ENCODE measurements around the gene SEZ6.
"Not testable (repeated sequence)": the region's sequence is repeated elsewhere in the genome, so short reads cannot be mapped to it uniquely, and the experiment has no call there.

SEZ6 gene

DNA sequence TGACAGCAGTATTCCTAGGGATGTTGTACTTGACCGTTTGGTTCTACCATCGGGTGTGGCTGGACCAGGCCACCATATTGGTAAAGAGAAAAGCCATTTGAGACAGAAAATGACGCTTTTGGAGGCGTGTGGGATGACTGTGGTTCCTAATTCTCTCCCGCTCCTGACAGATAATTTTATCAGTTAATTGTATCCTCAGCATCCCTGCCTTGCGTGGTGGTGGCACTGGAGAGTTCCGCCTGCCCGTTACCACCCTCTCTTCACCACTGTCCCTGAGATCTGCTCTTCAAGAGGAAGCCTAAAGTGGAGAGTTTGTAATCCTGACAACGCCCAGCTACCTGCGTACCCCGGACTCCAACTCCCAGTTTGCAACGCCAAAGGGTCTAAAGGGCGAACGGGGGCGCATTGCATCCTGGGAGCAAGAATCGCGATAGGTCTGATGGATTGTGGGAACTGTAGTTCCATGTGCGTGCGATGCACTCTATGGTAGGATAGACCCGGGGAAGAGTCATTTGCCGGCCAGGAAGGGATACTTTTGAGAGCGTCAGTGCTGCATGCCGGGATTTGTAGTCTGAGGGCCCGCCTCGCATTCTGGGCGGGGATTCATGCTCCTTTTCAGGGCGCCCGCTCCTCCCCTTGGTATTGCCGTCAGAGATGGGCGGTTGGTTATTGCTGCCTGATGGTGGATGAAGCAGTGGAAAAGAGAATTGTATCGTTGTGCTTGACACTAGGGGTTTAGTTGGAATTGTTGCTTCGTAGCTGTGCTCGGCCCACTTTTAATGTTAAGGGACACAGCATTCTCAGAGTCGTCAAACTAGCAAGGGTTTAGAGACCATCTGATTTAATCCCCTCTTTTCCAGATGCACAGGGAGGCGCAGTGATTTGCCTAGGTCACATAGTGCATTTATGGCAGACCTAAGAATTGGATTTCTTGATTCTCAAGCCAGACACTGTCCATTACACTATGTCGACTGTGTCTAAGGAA, 53.5 kb downstream of the SEZ6 start:
- peak; percentile 76 to 98 (median 84) for DNase-seq

DNA sequence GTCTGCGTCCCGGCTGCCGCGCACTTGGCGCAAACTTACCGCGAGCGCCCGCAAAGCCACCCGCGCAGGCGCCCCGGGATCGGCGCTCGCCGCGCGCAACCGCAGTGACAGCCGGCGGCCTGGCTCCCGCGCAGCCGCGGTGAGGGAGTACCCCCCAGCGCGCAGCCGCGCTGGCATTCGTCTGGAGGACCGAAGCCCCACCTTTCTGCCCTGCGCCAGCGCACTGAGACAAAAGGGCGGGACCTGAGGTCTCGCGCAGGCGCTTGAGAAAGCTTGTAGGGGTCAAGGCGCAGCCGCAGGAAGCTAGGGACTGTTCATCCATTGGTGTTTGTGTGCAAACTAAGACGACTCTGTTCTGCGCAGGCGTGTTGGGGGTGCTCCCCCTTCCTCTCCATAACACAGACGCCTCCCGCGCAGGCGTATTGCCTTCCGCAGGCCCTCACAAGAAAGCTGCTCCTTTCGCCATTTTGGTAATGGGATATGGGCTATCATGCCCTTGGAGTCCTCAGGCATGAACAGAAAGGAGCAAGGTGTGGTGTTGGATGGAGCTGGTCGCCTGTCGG, 54.3 kb downstream of the SEZ6 start, which contains the start of gene PHF12:
TSS of gene PHF12 (minus strand) at position 91 of the 563 bp plus-strand sequence. CDS start 558 bp downstream, outside the sequence.
- peak; percentile 96 to 99 (median 98) for DNase-seq

DNA sequence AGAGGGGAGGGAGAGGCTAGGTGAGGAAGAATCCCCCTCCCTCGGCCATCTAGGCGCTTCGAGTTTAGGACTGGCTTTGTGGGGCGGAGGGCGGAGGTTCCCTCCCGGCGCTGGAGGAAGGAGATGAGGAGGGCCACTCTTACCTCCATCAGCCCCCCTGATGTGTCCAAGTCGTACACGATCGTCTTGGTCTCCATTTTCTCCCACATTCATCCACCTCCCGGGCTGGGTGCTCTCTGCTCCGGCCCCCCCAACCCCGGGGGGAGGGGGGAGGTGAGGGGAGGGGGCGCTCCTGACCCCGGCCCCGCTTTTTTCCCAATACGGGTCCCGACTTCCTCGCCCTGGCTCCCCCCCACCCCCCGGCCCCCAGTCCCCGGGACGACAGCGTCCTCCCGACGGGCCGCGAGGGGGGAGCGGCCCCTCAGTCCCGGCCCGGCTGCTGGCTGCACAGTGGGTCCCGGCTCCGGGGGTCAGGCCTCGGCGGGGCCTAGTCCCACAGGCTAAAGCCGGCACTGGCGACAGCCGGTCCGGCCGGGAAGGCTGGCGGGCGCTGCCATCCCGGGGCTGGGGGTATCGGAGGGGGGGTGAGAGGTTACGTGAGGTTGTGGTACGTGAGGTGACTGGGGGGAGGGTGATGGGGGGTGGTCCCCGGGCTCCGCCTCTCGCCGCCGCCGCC, 54.9 kb downstream of the SEZ6 start:
- DNase-seq = no peak

DNA sequence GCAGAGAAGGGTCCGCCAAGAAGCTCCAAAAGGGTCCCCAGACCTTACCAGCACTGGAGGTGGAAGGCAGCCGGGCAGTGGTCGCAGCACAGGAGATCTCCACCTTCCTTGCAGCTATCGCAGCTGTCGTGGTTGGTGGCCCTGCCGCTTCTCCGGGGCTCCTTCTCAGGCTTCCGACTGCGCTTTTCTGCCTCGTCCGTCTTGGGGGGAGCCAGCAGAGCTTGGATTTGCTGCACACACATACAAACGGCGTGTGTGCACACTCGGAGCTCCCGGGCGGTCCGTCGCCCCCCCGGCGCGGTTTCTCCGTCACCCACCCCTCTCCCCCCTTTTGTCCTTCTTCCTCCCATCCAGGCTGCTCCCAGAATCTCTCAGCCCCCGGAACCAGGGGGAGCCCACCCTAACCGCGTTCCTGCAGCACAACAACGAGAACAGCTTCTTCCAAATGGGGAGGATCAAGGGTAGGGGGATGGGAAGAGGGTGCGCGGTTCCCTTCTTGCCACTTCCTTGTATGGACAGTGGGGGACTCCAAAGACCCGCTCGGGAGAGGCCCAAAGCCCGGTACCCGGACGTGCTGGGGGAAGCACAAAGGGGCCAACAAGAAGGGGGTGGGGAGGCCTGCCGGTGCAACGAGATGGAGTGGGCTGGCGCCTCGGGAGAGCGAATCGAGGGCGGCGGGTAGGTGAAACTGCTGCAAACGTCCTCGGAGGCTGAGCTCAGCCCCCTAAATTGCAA, 55.6 kb downstream of the SEZ6 start:
- DNase-seq = peak in 2 of 4 experiments; percentile 41 to 48

DNA sequence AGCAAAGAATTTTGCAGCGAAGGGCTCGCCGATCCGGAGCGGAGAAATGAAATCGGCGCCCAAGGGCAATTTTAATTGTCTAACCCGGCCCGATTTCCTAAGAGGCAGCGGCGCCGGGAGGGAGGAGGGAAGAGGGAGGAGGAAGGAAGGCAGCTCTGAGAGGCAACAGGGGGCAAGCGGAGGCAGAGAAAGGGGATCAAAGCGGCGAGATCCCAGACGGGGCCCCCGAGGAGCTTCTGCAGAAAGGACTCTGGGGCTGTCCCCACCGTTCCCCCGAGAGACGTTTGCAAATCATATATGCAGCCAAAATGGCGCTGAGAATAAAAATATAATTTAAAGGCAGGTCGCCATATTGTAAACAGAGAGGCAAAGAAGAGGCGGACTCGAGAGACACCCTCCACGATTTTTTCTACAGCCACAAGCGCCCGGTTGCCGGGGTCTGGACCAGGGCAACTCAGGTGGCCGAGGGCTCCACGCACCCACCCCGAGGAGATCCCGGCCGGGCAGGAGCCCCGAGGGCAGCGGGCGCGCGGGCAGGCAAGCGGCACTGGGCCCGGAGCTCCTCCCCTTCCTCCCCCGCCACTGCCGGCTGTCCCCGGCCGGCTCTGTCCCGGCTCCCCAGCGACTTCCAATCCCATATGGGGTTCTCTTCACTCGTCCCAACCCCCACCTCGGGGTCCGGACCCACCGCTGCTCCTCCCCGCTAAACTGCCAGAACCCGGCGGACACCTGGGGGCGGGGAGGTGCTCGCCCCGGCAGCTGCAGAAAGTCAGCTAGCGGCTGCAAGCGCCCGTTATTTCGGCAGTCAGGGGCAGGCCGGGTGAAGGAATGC, 56.4 kb downstream of the SEZ6 start:
- peak; percentile 28 to 47 (median 38) for DNase-seq

DNA sequence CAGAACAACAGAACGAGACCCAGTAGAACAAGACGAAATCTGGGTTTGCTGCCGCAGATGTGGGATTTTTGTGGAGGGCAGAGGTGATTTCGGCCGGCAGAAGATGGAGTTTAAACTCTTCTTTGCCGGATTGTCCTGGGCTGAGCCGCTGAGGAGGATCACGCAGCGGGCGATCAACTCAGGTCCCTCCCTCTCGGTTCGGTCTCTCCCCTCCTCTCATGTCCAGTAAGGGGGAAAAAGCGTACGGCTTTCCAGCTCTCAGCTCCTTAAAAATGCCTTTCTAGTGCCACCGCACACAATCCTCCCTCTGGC, 57.0 kb downstream of the SEZ6 start:
- DNase-seq = no peak

DNA sequence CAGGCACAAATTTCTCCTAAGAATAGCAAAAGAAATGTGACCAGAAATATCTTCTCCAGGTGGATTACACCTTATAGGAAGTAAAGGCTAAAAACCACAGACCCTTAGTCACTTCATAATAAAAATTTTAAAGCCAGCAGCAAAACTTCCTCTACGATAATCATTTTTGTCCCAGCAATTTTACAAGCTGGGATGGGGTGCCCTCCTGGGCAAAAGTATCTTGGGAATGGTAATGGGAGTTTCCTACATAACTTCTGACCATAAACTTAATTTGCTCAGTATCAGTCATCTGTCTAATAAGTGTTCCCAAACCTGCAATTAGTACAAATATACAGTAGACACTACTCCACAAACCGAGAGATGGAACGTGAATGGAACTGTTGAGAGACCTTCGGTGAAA, 57.5 kb downstream of the SEZ6 start:
- no peak for DNase-seq

DNA sequence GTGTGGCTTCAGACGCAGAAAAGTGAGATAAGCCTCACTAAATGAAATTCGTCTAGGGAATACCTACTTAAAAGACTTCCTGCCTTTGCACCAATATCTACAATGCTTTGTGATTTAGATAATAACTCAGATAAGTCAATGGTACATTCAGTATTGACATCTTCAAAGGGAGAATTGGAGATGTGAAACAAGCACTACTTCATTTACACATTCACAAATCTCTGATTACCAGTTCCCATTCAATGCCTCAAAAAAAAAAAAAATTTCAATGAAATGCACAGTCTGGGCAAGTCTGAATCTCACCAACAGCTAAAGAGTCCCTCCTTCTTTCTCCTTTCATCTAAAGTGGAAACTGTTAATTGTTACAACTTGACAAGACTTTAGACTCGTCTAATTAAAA, 58.2 kb downstream of the SEZ6 start:
- DNase-seq = no peak

DNA sequence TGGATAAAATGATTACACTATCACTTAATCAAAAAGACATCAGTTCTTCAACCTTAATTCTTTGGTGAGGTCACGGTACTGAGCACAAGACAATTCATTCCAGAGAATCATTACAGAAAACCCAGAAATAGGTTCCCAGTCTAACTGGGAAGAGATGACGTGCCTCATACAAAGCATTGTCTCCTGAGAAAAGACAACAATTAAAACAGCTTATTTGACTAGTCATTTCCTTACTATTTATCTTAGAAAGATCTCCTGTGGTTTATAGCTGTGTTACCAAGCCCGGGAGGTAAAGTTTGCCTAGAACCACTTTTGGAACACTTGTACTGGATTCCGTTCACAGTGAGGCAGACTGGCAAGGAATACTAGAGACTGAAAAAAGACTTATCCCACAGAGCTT, 59.6 kb downstream of the SEZ6 start:
- no peak for DNase-seq

DNA sequence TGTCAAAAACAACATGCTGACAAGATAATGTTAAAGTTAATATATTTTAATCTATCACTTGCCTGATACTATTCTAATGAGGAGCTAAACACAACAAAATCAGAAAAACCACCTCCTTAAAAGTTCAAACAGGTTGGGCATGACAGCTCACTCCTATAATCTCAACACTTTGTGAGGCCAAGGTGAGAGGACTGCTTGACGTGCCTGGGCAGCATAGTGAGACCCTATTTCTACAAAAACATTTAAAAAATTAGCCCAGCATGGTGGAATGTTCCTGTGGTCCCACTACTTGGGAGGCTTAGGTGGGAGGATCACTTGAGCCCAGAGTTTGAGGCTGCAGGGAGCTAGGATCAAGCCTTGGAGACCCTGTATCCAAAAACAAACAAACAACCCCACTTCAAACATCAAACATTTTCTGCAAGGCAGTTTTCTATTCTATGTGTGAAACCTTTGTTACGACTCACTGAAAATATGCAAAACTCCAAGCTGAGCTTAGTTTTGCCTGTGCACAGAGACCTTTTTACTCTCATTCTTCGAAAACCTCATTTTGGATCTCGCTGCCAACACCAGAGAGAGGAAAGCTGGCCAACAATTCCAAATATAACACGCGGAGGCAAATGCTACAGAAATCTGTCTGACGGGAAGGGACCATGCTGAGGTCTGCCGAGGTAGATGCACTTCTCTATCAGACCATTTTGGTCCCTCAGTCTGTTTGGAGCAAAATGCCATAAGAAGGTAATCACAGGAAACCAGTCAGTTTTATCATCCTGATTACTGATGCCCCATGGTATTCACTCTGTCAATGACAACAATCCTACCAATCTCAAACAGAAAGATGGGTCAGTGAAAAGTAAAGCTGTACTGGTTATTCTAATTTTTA, 60.7 kb downstream of the SEZ6 start:
- DNase-seq = no peak

DNA sequence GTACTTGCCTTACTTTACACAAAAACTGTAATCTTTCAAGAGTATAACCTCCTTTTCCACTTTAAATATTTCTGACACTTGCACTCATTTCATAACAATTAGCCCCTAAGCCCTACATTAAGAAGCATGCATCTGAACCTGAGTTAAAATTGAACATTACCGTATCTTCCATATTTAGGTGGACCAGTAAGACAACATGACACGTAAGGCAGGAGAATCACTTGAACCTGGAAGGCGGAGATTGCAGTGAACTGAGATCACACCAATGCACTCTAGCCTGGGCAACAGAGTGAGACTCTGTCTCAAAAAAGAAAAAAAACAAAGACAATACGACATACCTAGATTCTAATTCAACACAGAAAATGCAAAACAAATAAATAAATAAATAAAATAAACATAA, 61.5 kb downstream of the SEZ6 start:
- no peak for DNase-seq

DNA sequence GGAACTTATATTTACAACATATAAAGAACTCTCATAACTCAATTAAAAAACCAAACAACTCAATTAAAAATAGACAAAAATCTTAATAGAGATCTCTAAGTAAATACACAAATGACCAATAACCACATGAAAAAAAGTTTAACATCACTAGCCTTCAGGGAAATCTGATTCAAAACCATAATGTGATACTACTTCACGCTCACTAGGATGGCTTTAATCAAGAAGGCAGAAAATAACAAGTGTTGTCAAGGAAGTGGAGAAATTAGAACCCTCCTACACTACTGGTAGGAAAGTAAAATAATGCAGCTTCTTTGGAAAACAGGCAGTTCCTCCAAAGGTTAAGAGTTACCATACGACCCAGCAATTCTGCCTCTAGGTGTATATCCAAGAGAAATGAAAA, 62.9 kb downstream of the SEZ6 start:
- no peak for DNase-seq

DNA sequence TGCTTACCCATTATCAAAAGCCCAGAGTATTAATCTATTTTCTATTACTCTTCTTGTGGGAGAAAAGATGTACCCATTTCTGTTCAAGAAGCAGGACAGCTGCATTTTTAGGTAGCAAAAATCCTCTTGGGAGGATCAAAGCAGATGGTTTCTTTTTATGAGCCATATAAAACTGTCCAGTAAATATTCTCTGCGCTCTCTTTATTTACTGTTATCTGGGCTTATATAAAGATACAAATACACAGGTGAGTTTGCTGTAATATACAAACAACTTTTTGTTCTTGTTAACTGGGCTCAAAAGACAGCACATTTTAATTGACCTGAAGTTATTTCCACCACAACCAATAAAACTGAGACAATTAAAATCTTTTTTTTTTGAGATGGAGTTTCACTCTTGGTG, 64.6 kb downstream of the SEZ6 start:
- DNase-seq = no peak

DNA sequence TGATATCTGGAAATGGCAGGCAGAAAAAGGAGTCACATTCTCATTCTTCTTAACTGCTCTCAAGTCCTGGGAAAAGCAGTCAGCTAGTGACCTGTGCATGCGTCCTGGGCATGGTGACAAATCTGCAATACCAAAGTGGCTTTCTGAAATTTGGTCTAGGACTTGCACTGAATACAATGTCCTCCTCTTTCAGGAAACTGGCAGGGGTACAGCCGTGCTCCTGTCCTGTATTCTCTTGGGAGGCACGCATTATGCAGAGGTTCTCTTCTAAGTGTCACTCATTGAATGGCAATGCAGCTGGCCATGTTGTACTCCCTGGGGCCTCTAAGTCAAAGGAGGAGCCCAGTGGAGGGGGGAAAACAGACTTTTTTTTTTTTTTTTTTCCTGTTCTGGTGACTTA, 65.2 kb downstream of the SEZ6 start:
- DNase-seq = no peak

DNA sequence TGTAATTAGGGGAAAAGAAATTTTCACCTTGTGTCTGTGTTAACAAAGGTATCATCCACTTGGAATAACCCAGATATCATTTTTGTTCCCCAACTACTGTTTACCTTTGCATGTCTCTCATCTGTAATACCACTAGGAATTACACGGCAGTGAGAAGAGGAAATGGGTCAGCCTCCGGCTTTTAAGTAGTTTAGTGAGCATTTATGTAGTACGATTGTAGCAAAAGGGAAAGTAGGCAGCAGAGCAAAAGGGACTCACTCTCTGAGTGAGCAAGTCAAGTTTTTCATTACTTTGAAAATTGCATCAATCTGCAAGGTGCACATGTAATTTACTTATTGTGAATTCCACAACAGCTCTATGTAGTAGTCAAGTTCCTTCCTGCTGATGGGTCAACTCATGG, 65.7 kb downstream of the SEZ6 start:
- no peak for DNase-seq

DNA sequence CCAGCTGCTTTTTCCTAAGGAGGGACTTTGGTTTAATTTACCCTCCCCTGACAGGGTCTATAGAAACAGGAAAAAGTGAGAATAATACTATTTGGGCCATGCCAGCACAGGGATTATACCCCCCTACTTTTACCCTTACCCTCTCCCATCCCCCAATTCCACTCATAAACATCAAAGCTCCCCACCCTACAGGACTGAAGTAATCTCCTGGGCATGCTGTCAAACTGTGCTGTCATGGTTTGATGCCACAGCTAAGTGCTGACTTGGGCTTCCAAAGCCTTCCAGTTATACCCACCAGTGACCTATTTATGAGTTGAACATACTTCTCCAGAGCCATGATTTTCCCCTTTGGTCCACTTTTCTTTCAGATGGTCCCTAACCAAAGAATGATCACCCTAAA, 67.3 kb downstream of the SEZ6 start:
- no peak for DNase-seq

DNA sequence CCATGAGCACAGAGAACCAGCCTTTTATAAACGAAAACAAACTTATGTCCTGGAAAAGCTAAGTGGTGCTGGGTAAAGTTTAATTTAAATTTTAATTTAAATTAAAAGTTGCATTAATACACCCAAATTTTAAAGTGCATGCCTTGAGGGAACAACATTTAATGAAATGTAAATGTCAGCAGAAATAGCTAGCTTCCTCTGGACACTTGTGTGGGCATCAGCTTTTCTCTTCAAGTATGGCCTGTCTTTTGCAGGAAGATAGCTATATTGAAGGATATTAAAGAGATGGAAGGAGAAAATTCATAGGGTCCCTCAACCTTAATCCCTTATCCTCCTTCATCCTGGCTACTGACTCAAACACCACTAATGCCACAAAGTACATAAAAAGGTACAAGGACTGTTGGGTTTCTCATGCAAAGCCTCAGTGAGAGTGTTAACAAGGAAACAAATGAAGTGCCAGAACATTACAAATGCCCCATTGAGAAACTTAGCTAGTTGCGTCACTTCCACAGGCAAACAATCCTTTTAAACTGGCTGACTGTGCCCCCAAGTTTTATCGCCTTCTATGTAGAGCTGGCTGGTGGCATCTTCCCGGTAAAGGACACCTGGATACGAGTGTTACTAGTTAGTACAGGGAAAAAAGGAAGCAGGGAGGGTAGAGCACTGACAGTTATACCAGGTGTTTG, 68.6 kb downstream of the SEZ6 start:
- DNase-seq = no peak

DNA sequence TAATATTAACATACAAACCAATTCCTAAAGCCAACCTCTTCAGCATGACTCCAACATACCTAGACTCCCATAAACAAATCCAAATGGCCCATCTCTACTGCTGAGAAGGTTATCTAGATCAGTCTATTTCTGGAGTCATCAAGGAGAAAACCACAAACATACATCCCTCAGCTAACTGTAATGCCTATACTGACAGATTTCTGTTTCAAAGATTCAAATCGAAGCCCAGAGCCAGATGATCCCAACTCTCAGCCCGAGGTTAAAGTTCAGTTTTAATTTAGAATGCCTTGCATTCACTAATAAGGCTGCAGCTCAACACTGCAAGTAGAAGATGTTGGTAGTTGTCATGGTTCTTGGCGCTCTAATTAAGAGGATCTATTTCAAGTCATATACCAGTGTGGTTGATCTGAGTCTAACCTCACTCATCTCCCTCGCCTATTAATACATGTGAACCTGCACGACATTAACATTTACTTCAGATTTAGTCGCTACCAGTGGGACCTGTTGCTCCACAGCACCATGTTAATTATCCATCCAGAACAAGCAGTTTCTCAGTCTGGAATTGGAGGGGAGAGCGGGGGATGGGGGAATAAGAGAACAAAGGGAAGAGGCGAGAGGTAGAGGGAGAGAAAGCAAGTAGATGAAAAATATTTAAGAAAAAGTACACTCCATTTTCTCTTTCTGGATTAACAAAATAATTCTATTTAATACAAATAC, 69.9 kb downstream of the SEZ6 start:
- DNase-seq = no peak

DNA sequence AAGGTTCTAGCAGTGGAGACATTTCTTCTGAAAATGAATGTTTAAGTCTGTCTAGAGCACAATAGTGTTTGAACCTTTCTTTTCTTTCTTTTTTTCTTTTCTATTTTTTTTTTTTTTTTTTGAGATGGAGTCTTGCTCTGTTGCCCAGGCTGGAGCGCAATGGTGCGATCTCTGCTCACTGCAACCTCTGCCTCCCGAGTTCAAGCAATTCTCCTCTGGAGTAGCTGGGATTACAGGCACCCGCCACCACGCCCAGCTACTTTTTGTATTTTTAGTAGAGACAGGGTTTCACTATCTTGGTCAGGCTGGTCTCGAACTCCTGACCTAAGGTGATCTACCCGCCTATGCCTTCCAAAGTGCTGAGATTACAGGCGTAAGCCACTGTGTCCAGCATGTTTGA, 71.3 kb downstream of the SEZ6 start:
- DNase-seq = not testable (repeated sequence)

DNA sequence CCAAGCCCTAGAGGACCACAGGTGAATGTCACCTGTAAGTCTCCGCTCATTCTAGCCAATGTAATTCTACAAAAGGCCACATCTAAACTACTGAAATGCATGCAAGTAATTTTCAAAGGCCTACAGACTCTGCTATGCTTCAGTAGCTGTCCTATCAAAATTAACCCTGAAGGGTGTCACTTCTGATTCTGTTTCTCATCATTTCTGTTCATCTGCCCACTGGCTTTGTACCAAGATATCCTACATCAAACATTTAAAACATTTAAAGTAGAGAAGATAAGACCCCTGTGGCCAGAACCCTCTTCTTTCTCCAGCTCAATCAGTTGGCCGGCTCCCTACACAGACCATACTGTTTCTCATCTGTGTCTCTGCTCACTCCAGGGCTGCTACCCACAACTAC, 76.0 kb downstream of the SEZ6 start:
- DNase-seq = no peak
